D721Med (cell line): ENCODE measurements around the gene GLI2.

ENCODE experiments used
- DNase-seq: peaks from one replicate; pipeline ENCODE4 v3.0.0; 2011; ENCODE audit warnings: low spot score; ENCODE audit not compliant: insufficient read length
- FAIRE-seq: peaks from 2 replicates; lab custom pipeline; 2011; peaks lifted over from hg19 to GRCh38; lab: Jason Lieb, UNC
- CTCF ChIP-seq: IDR thresholded peaks from 2 replicates; pipeline ENCODE4 v1.5.1; 2012; ENCODE audit warnings: mild to moderate bottlenecking, control low read depth; ENCODE audit not compliant: insufficient read depth; ENCODE audit errors: missing control alignments

Gene GLI2

DNA sequence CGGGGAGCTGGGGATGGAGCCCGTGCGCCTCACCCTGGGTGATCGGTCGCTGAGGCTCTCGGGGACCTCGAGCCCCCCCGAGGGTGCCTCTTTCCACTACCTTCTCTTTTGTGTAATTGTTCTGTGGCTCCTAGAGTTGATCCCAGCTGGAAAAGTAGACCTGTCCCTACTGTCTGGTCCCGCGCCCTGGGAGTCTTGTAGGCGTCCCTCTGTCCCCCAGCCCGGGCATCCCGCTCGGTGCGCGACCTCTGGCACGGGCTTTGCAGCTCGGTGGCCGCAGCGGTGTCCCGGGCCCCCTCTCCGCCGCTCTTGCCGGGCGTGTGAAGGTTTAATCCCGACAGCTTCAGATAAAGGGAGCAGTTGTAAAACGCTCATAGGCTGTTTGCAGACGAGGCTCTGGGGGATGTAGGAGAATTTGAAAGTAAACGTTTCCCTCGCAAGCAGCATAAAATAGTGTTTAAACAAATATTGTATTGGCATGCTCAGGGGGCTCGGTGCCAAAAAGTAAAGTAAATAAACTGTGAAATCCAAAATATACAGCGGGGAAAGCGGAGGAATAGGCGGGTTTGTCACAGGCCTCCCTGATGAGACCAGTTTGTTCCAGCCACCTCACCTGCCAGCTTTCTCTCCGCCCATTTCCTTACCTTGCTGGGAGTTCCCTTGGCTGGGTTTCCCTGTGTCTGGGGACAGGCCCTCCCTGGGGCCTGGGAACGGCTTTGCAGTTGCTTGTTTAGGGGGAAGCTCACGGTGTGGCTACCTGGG is 1.9 kb downstream of the GLI2 start:
- FAIRE-seq = no peak
- TF ChIP-seq CTCF = no peak
- DNase-seq = no peak

DNA sequence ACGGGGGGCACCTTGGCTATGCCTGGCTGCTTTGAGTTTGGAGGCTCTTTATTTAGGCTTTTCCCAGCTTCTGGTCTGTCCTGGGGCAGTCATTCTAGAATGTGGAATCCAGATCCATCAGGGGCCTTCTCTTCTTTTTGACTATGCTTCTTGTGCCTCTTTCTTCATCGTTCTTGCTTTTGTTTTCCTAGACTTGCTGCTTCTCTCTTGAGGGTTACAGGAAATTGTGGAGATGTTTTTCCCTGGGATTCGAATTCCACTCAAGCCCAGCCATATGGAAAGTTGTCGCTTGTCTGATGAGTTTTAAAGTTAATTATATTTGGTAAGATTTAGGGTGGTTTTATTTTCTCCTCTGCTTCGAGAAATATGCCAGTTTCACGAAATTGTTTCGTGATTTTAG is 2.4 kb downstream of the GLI2 start:
- no peak for TF ChIP-seq CTCF
- DNase-seq (no peak), FAIRE-seq (no peak)

GRCh38 chr2:120738786-120739437 is 3.2 kb downstream of the GLI2 start:
- TF ChIP-seq CTCF = no peak
- DNase-seq (no peak), FAIRE-seq (no peak)

DNA sequence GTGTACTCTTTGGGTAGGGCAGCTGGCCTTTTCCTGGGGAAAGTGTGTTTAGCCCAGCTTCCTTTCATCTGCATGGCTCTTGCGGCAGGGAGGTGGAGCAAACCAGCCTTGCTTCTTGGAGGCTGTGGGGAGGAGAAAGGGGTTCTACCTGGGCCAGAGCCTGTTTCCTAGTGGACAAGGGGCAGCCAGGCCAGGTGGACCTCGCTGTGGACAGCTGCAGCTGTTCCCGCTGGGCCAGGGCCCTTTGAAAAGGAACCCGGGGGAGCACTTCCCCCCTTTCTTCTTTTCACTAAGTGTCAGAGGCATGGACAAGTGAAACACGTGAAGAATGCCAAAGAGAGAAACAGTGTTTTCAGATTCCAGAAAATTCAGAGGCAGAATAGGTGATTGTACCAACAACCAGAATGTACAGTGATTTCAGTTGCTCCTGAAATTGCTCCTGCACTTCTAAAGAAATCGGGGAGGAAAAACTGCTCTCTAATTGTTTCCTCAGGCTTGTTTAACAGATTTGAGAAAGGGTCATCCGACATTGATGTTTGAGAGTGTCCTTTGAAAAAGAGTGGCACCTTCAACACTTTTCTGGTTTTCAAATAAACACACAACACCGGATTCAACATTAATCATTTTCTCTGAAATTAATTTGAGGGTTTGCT is 3.9 kb downstream of the GLI2 start:
- FAIRE-seq = no peak
- DNase-seq = no peak
- no peak for TF ChIP-seq CTCF

DNA sequence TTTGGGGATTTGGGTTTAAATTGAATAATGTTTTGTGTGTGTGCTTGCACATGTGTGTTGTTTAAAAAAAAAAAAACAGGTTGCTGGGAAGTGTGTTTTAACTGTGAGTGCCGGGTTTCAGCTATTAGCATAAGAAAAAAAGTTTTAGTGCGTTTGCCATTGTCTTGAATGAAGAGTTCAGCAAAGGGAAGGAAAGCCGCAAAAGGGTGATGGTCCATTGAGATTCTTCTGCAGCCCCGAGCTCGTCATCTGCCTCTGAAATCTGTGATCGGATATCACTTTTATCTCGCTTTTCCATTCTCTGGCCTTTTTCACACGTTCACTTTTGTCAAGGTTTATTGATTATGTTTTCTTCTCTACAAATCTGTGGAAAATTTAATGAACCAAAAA is 4.7 kb downstream of the GLI2 start:
- no peak for TF ChIP-seq CTCF
- FAIRE-seq = no peak
- no peak for DNase-seq

- no peak for DNase-seq
- FAIRE-seq = no peak
- TF ChIP-seq CTCF = no peak
Observed at GRCh38 chr2:120740765-120741524, 5.3 kb downstream of the GLI2 start.
